Thymus (tissue), 11 donors: Measurements from ENCODE around the gene WNT3. TPM values are rescaled to one million over a fixed set of nuclear protein-coding genes. Genes with fewer than 3 reads are reported as not detected.

Source experiments
- DNase-seq, 9 donors: peaks; one replicate each; pipeline ENCODE4 v3.0.0-alpha.2; 2013; ENCODE audit warnings: low spot score in 9 of 9, low read depth in 6 of 9, missing footprints in 1 of 9
- H3K27ac ChIP-seq, 2 donors: one replicate each; pipeline ENCODE4 v1.5.1; 2013; ENCODE audit warnings: control low read depth in 1 of 2, low read depth in 1 of 2, low read length in 1 of 2, mild to moderate bottlenecking in 1 of 2, moderate library complexity in 1 of 2
- H3K27me3 ChIP-seq, 2 donors: one replicate each; pipeline ENCODE4 v1.5.1; 2013; ENCODE audit warnings: low read length in 1 of 2; ENCODE audit not compliant: control insufficient read depth in 2 of 2, insufficient read depth in 1 of 2
- H3K36me3 ChIP-seq, 2 donors: one replicate each; pipeline ENCODE4 v1.5.1; 2013; ENCODE audit warnings: low read length in 1 of 2, mild to moderate bottlenecking in 1 of 2, moderate library complexity in 1 of 2; ENCODE audit not compliant: control insufficient read depth in 2 of 2, insufficient read depth in 2 of 2
- H3K4me1 ChIP-seq, 2 donors: one replicate each; pipeline ENCODE4 v1.5.1; 2013; ENCODE audit warnings: low read length in 2 of 2; ENCODE audit not compliant: control insufficient read depth in 2 of 2, insufficient read depth in 2 of 2
- H3K4me3 ChIP-seq, 2 donors: one replicate each; pipeline ENCODE4 v1.5.1; 2013; ENCODE audit warnings: low read length in 2 of 2, control low read depth in 1 of 2, mild to moderate bottlenecking in 1 of 2
- H3K9me3 ChIP-seq, 2 donors: one replicate each; pipeline ENCODE4 v1.5.1; 2013; ENCODE audit warnings: low read length in 1 of 2, mild to moderate bottlenecking in 1 of 2; ENCODE audit not compliant: control insufficient read depth in 2 of 2, insufficient read depth in 1 of 2
- WGBS: extraction: QIAGEN DNeasy Blood & Tissue Kit; methylation state at CpG from one replicate; pipeline ENCODE4 v1.1.7; 2013; 5-methylcytosine and 5-hydroxymethylcytosine counted together
- polyA plus RNA-seq: library from polyadenylated mRNA; stranded (reverse); fragments of 200-250 nt; gene quantifications from one replicate; pipeline ENCODE4 v1.2.3, GENCODE V29; 2013
- total RNA-seq: library from RNA; stranded (reverse); fragments of 120-200 nt; gene quantifications from one replicate; pipeline ENCODE4 v1.2.4, GENCODE V29; 2013
- donor health status: healthy.

The WNT3 gene
- total and polyA plus RNA-seq, 2 donors: 0.42 to 1.0 TPM

- Histone ChIP-seq H3K27me3 (peaks cover 74 to 100% of the 10 kb centered on the region in 2 donors), H3K36me3 (no peaks in the 10 kb centered on the region), H3K27ac (no peak overlapping the region), H3K4me3 (no peak overlapping the region), H3K4me1 (peaks cover 9 to 15% of the 10 kb centered on the region in 2 donors), H3K9me3 (peaks cover 0 to 2% of the 10 kb centered on the region in 2 donors)
- 10% methylated on average over 5 of the region's 5 CpGs for WGBS
- DNase-seq: no peak
Measured at GRCh38 chr17:46817901-46818209, 637 bp downstream of the WNT3 start.

- H3K27me3 ChIP-seq: peaks cover 69 to 100% of the 10 kb centered on the region in 2 donors
- WGBS: 18% methylated on average over 22 of the region's 22 CpGs
Measured at GRCh38 chr17:46817151-46817900, 1.2 kb downstream of the WNT3 start.

GRCh38 chr17:46815474-46816353 is 2.8 kb downstream of the WNT3 start:
- Histone ChIP-seq H3K27ac (no peak overlapping the region), H3K4me1 (peaks cover 9 to 15% of the 10 kb centered on the region in 2 donors), H3K36me3 (no peaks in the 10 kb centered on the region), H3K27me3 (peaks cover 54 to 99% of the 10 kb centered on the region in 2 donors), H3K4me3 (no peak overlapping the region), H3K9me3 (no peaks in the 10 kb centered on the region)
- no peak for DNase-seq
- WGBS: 86% methylated on average over 12 of the region's 12 CpGs

More at GRCh38 chr17:46817151-46817900, 1.2 kb downstream of the WNT3 start:
- Histone ChIP-seq H3K36me3 (no peaks in the 10 kb centered on the region), H3K9me3 (peaks cover 0 to 1% of the 10 kb centered on the region in 2 donors), H3K27ac (no peak overlapping the region), H3K4me1 (peaks cover 9 to 15% of the 10 kb centered on the region in 2 donors), H3K4me3 (no peak overlapping the region)
- DNase-seq: no peak

- H3K4me1 ChIP-seq: peaks cover 9 to 11% of the 10 kb centered on the region in 2 donors
- H3K4me3 ChIP-seq: no peak overlapping the region
- 75% methylated on average over 7 of the region's 7 CpGs for WGBS
- no peaks in the 10 kb centered on the region for H3K36me3 ChIP-seq
- no peaks in the 10 kb centered on the region for H3K9me3 ChIP-seq
- DNase-seq: no peak
- H3K27ac ChIP-seq: no peak overlapping the region
- H3K27me3 ChIP-seq: peaks cover 42 to 91% of the 10 kb centered on the region in 2 donors
Measured at GRCh38 chr17:46814446-46814845, 4.0 kb downstream of the WNT3 start.

GRCh38 chr17:46813920-46814319 is 4.6 kb downstream of the WNT3 start:
- Histone ChIP-seq H3K9me3 (no peaks in the 10 kb centered on the region), H3K4me3 (no peak overlapping the region), H3K27ac (no peak overlapping the region), H3K36me3 (no peaks in the 10 kb centered on the region), H3K4me1 (peaks cover 6 to 7% of the 10 kb centered on the region in 2 donors), H3K27me3 (peaks cover 36 to 85% of the 10 kb centered on the region in 2 donors)
- WGBS: 88% methylated on average over 3 of the region's 3 CpGs
- DNase-seq: no peak

- Histone ChIP-seq H3K4me3 (no peak overlapping the region), H3K4me1 (no peaks in the 10 kb centered on the region), H3K36me3 (no peaks in the 10 kb centered on the region), H3K9me3 (no peaks in the 10 kb centered on the region), H3K27ac (no peak overlapping the region), H3K27me3 (peaks cover 25 to 74% of the 10 kb centered on the region in 2 donors)
- 86% methylated on average over 6 of the region's 6 CpGs for WGBS
- DNase-seq: no peak
Measured at GRCh38 chr17:46812624-46813318, 5.7 kb downstream of the WNT3 start.

GRCh38 chr17:46811978-46812583 is 6.4 kb downstream of the WNT3 start:
- no peaks in the 10 kb centered on the region for H3K36me3 ChIP-seq
- H3K4me1 ChIP-seq: no peaks in the 10 kb centered on the region
- WGBS: 71% methylated on average over 11 of the region's 11 CpGs
- no peak overlapping the region for H3K4me3 ChIP-seq
- no peak for DNase-seq
- peaks cover 18 to 67% of the 10 kb centered on the region in 2 donors for H3K27me3 ChIP-seq
- no peaks in the 10 kb centered on the region for H3K9me3 ChIP-seq
- H3K27ac ChIP-seq: no peak overlapping the region

GRCh38 chr17:46810837-46811236 is 7.7 kb downstream of the WNT3 start:
- WGBS: 96% methylated on average over 10 of the region's 10 CpGs
- H3K4me1 ChIP-seq: no peaks in the 10 kb centered on the region
- H3K9me3 ChIP-seq: no peaks in the 10 kb centered on the region
- H3K4me3 ChIP-seq: no peak overlapping the region
- peaks cover 18 to 55% of the 10 kb centered on the region in 2 donors for H3K27me3 ChIP-seq
- no peak for DNase-seq
- H3K27ac ChIP-seq: no peak overlapping the region
- H3K36me3 ChIP-seq: no peaks in the 10 kb centered on the region
